HEK293T (cell line): ENCODE data around the gene PINK1.

Experiments
- ARNT ChIP-seq: fragments of 450-650 bp; IDR thresholded peaks from 2 replicates; pipeline ENCODE4 v1.6.1; 2017; ENCODE audit warnings: mild to moderate bottlenecking
- FOXA1 ChIP-seq: fragments of 450-650 bp; IDR thresholded peaks from 2 replicates; pipeline ENCODE4 v1.6.1; 2016; ENCODE audit warnings: mild to moderate bottlenecking
- SP1 ChIP-seq: fragments of 450-650 bp; IDR thresholded peaks from 2 replicates; pipeline ENCODE4 v1.6.1; 2017
- SUZ12 ChIP-seq: fragments of 450-650 bp; IDR thresholded peaks from 2 replicates; pipeline ENCODE4 v1.6.1; 2016; ENCODE audit warnings: mild to moderate bottlenecking

DNA sequence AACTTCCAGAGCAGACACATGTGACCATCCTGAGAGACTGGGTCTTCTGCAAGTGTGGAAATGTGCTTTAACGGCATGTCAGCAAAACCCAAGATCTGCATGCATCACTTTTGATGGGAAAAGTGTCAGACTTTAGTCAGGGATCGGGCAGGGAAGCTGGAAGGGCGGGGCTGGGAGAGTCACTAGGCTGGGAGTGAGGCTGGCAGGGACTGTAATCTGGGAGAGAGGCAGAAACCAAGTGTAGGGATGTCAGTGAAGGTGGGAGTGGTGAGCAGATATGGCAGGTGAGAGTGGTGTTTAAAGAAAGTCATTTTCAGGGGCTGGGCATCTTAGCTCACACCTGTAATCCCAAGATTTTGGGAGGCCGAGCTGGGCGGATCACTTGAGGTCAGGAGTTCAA is 33.1 kb upstream of the PINK1 start:
- no peak for TF ChIP-seq ARNT
- TF ChIP-seq SP1: no peak
- no peak for TF ChIP-seq SUZ12
- TF ChIP-seq FOXA1: no peak
